GM13977 (cell line): ENCODE measurements around the gene BAD.

Source experiments
- DNase-seq: peaks from one replicate; pipeline ENCODE4 v3.0.0; 2012; ENCODE audit warnings: low spot score
- in situ Hi-C: fragments of 300-500 bp; cut with MboI; formaldehyde crosslinking; loops from one replicate; pipeline ENCODE4 v1.12.0; 2022; ENCODE audit warnings: low sequenced_read_pairs, low pct_unique_long_range_greater_than_20kb, mixed read lengths, inconsistent platforms; ENCODE audit not compliant: unreplicated experiment
- TF ChIP-seq, protein P1 (sequence below): IDR thresholded peaks from 2 replicates; pipeline ENCODE4 v1.5.1; 2012; ENCODE audit warnings: mild to moderate bottlenecking, control low read depth; ENCODE audit not compliant: insufficient read depth; ENCODE audit errors: extremely low read depth, missing control alignments

The BAD gene

DNA sequence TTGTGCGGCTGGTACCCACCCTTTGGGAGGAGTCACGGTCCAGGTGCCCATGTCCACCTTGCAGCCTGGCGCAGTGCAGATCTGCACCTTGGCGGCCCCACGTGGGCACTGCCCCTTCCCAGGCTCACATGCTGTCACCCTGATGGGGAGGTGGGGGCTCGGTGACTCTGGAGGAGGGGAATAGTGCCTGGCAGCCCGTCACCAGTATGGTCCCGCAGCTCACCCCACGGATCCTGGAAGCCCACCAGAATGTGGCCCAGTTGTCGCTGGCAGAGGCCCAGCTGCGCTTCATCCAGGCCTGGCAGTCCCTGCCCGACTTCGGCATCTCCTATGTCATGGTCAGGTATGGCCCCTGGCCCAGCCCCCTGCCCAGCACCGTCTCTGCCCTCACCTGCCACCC lies 63.7 kb downstream of the BAD start:
- in situ Hi-C loops, result no loop called here
- DNase-seq, result no peak
- TF ChIP-seq, protein P1, sequence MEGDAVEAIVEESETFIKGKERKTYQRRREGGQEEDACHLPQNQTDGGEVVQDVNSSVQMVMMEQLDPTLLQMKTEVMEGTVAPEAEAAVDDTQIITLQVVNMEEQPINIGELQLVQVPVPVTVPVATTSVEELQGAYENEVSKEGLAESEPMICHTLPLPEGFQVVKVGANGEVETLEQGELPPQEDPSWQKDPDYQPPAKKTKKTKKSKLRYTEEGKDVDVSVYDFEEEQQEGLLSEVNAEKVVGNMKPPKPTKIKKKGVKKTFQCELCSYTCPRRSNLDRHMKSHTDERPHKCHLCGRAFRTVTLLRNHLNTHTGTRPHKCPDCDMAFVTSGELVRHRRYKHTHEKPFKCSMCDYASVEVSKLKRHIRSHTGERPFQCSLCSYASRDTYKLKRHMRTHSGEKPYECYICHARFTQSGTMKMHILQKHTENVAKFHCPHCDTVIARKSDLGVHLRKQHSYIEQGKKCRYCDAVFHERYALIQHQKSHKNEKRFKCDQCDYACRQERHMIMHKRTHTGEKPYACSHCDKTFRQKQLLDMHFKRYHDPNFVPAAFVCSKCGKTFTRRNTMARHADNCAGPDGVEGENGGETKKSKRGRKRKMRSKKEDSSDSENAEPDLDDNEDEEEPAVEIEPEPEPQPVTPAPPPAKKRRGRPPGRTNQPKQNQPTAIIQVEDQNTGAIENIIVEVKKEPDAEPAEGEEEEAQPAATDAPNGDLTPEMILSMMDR, result no peak

DNA sequence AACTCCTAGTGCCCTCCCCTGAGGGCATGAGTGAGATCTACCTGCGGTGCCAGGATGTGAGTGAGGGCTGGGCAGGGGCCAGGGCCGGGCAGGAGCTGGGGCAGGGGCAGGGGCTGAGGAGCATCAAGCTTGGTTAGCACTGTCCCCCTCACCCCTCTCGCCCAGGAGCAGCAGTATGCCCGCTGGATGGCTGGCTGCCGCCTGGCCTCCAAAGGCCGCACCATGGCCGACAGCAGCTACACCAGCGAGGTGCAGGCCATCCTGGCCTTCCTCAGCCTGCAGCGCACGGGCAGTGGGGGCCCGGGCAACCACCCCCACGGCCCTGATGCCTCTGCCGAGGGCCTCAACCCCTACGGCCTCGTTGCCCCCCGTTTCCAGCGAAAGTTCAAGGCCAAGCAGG lies 64.2 kb downstream of the BAD start:
- in situ Hi-C loops, result no loop called here
- no peak for DNase-seq
- TF ChIP-seq, protein P1, result no peak
